Mesenteric fat pad (tissue), 1 donor: ENCODE measurements around the gene RFWD3. TPM values are rescaled to one million over a fixed set of nuclear protein-coding genes. Genes with fewer than 3 reads are reported as not detected.

Experiments used
- DNase-seq: peaks from one replicate; pipeline ENCODE4 v3.0.0-alpha.2; 2020; ENCODE audit warnings: low spot score
- total RNA-seq: library from RNA; stranded (reverse); fragmentation: NEBNext Ultra II Directional; extraction: Animal tissue kit (Norgen Biotek cat#: 25700); gene quantifications from one replicate; pipeline ENCODE4 v1.2.1, GENCODE V29; 2021
- donor health status: DM: yes; HTN: yes; CAD: no.

Gene RFWD3
- total RNA-seq, 1 donor from 2014 or later = 14.7 TPM

DNA sequence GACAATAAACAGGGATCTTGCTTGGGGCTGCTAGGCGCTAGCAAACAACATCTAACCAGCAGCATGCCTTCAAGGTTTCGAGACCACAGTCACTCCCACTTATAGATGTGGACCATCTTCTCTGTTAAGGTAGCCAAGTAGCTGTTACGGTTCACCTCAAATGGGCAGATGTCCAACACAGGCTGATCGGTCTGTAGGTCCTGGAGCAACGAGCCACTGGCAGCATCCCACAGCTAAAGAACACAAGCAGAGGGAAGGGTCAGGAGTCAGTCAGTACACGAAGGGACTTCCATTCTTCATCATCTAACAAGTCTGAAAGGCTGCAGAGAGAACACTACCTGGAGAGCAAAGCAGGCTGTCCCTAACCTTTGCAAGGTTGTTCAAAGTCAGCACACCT is 42.8 kb downstream of the RFWD3 start:
- peak; percentile 39 for DNase-seq

DNA sequence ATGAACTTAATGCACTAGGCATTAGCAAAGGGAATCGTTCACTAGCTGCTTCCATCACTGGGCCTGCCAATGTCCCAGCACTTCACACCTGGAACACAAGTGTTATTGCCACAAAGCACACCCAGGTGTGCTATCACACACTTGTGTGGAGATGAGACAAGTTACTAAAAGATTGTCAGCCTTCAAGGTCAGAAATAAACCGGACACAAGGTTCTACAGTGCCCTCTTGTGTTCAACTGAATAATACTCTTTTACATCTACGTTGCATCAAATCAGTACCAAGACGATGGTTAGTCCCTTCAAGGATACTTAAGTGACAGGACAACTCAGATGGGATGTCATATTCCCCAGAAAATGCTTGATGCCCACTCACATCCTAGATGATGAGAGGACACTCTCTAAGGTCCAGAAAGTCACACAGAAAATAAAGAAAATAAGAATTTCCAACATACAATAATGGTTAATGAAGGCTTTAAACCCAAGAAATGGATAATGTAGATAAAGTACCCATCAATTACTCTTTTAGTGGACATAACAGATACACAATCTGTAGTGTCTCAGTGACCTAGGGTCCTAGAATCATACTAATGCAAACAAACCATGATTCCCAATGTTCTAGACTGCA is 43.4 kb downstream of the RFWD3 start:
- peak; percentile 43 for DNase-seq

DNA sequence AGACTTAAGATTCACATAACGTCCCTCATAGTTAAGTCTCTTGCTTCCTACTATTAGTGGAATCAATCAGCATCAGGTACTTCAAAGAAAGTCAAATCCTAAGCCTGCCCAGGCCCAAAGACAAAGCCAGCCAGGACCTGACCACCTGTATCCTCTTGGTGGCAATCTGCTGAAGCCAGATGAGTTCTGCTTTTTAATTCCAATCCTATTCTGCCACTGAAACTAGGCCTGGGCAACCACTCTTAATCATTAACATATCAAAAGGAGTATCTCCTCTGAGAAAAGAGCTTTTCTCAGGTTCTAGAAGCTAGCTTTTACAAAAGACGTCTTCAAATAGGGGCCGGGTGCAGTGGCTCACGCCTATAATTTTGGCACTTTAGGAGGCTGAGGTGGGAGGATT is 44.7 kb downstream of the RFWD3 start:
- peak; percentile 26 for DNase-seq

DNA sequence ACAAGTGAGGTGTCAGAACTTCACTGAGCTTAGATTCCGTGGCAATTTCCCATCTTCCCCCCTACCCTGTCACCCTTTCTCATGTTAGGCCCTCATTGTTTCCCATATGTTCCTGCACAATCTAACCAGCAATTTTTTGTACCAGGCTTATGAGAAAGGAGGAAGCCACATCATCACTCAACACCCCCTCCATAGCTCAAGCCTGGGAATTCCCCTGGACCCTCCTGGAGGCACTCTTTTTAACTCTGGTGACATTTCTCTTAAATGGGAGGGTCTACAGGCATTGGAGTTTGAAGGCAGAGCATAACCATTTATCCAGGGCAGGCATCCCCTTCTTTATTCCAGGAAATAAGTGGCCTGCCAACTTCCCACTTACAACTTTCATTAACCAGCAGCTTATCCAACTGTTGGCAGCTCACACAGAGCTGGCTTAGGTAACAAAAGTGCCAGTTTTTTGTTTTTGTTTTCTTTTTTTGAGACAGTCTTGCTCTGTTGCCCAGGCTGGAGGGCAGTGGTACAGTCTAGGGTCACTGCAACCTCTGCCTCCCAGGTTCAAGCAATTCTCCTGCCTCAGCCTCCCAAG is 49.4 kb downstream of the RFWD3 start:
- DNase-seq = no peak

DNA sequence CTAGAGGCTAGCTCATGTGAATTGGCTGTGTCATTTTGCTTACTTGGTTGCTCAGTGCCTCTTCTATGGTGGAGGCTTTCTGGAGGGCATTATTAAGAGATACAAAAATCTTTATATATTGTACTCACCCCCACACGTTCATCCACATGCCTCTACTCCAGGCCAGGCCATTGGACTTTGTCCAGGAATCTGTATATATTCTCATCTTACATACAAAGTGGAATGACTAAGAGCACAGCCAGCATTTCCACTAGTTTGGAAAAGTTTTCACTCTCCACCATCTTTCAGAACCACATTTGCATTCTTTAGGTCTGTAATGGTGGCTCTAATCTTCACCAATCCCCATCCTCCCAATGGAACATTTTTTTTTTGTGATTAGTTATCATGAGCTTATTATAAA is 55.0 kb downstream of the RFWD3 start:
- no peak for DNase-seq

DNA sequence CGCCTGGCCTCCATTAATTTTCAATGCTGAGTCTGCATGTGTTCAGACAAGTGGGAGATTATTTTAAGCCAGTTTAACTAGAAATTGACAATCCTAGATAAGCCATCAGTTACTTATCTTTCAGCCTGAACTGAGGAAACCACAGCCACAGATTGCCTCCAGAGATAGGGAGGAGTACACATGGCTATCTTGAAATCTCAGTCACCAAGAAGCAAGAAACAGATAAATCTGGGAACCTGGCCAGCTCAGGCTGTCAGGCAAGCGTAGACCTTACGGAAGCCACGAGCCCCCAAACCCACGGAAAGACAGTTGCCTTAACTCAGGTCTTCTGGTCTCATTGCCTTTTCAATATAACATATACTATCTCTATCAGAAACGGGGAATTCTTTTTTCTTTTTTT is 57.7 kb downstream of the RFWD3 start:
- DNase-seq = peak; percentile 20

DNA sequence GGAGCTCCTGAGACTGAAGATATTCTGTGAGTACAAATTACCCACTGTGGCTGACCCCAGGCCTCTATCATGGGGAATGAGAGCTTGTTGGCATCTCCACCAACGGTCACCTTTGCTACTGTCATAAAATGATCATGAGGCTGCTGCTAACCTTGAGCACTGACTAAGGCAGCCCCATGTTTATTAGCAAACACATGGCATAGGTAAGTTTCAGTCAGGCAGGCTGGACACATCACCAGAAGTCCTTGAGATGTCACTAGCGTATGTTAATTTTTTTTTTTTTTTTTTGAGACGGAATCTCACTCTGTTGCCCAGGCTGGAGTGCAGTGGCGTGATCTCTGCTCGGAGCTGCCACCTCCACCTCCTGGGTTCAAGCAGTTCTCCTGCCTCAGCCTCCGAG is 58.3 kb downstream of the RFWD3 start:
- peak; percentile 68 for DNase-seq

GRCh38 chr16:74607962-74608356 is 58.7 kb downstream of the RFWD3 start:
- peak; percentile 24 for DNase-seq

GRCh38 chr16:74607310-74607961 is 59.2 kb downstream of the RFWD3 start:
- no peak for DNase-seq

DNA sequence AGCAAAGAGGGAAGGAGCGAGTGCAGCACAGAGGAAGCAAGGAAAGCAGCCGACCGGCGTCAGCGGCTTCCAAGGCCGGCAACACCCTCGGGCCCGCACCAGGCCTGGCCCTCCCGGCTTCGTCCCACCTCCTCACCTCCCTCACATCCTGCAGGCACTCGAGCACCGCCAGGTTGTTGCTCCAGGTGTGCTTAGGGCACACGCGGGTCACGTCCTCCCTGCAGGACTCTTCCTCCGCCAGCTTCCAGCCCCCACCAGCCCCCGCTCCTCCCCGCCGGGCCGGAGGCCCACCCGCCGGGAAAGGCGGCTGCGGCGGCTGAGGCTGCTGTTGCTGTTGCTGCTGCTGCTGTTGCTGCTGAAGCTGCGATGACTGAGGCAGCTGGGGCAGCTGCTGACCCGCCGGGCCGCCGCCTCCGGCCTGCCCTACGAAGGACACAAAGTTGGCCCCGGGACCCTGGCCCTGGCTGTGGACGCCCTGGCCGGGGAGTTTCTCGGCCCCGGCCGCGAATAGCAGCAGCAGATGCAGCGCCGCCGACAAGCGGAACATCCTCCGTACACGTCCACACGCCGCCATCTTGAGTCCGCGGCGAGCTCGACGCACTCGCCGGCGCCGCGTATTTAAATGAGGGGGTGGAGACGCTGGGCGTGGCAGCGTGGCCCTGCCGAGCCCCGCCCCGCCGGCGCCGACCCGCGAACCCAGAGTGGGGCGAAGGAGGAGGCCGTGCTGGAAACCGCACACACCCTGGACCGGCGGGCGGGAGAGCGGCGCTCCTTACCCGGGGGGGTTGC is 60.0 kb downstream of the RFWD3 start, which contains the start of gene GLG1:
GLG1 (minus strand) TSS at position 594 of the 789 bp plus-strand sequence; CDS start at position 574, 20 bp downstream.
- DNase-seq = peak; percentile 96

DNA sequence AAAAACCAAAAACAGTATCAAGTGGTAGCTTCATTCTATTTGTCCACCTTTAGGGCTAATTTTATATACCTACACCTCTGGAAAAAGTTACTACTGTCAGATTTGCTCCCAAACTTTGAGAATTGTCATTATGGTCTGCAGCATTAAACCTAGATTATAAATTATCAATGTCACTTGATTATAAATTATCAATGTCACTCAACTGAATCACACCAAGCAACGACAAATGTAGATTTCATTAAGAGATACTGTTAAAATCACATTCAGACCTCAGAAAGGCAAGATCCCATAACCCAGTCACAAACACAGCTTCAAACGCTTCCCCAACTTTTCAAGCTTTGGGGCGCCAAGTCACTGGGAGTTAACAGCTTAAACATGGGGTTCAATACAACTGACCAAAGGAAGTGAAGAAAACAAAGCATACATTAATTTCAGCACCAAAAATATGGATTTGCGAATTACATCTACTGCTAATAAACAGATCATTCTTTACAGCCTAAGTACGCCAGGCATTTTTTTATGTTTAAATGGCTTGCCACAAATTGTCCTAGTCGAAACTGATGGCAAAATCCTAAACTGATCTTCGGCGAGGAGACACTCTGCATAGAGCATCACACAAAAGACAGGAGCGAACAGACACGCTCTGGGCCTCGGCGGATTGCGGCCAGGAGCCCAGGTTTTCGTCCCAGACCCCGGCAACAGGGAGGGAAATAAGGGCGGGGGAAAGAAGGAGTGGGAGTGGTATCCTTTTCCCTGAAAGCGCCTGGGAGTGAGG is 60.7 kb downstream of the RFWD3 start:
- DNase-seq = peak; percentile 14

DNA sequence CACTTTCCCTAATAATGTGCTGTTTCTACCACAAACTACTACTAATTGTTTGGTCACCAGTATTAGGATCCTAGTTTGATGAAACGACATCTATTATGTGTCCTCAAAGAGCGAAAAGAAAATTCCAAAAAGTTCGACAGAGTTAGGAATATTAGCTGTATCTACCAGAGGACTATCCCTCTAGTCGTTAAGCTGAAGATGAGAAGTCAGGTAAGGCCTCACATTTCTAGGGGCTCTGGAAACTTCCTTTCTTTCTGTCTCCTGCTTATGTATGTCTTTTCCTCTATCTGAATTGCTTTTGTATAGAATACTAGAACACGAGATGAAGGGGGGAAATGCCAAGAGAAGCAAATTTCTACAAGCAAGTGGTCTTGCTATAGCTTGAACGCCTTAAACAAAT is 61.3 kb downstream of the RFWD3 start:
- DNase-seq = no peak

- no peak for DNase-seq
Measured at GRCh38 chr16:74603848-74604247, 62.8 kb downstream of the RFWD3 start.

- DNase-seq = no peak
Measured at GRCh38 chr16:74601126-74601871, 65.4 kb downstream of the RFWD3 start.

DNA sequence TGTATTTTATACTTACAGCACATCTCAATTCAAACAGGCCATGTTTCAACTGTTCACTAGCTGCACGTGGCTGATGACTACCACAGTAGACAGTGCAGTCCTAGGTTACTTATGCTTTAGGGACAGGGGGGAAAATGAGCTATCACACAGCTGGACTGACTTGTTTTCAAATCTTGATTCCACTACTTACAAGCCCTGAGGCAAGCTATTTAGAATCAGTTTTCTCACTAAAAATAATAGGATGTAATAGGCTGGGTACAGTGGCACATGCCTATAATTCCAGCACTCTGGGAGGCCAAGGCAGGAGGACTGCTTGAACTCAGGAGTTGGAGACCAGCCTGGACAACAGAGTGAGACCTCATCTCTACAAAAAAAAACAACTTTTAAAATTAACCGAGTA is 70.1 kb downstream of the RFWD3 start:
- no peak for DNase-seq

GRCh38 chr16:74592847-74593246 is 73.8 kb downstream of the RFWD3 start:
- DNase-seq = no peak

DNA sequence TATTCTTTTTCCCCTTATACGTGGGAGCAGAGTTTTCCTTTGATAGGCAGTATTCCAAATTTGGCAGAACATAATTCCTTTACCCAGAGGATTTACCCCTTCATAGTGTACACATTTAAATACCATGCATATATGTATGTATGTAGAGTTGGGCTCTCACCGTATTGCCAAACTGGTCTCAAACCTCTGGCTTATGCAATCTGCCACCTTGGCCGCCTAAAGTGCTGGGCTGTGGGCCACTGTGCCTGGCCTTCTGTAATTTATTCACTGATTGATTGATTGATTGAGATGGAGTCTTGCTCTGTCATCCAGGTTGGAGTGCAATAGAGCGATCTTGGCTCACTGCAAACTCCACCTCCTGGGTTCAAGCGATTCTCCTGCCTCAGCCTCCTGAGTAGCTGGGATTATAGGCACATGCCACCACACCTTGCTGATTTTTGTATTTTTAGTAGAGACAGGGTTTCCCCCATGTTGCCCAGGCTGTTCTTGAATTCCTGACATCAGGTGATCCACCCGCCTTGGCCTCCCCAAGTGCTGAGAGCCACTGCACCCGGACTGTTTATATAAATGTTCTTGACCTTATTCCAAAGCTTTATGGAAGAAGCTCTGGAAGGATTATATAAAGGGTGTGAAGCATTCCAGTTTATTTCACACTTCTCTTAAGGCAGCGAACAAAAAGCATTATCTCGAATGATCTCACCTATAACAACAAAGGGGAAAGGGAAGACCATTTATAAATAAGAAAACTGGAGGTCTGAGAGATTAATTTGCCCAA is 74.6 kb downstream of the RFWD3 start:
- DNase-seq = peak; percentile 45

DNA sequence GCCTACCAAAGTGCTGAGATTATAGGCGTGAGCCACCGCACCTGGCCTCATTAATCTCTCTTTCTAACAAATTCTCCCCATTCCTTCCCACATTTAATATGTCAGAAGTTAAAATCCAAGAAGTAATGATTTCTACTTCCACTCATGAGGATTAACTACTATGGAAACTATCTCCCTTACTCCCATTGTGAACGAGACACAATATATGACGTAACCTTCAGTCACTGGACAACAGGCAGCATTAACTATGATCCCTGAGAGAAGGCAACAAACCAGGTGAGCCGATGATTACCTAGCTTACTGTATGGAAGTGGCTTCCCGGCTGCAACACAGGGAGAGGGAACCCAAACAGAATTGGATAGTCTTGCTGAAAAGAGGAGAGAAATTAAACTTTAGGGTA is 79.7 kb downstream of the RFWD3 start:
- no peak for DNase-seq

DNA sequence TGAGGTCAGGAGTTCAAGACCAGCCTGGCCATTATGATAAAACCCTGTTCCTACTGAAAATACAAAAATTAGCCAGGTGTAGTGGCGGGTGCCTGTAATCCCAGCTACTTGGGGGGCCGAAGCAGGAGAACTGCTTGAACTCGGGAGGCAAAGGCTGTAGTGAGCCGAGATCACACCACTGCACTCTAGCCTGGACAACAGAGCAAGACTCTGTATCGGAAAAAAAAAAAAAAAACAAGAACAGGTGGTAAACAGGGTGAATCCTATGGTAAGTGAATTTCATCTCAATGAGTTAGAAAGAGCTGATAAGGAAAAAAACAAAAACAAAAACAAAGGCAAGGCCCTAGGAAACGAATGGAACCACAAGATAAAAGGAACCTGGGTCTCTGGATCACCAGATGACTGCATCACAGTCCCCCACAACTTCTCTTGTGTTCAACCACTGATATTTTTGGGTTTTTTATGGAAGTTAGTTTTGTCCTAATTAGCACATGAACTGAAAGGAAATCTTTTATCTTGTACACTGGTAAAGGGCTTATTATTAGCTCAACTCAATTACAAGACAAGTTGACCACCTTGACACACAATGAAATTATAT is 80.7 kb downstream of the RFWD3 start:
- DNase-seq = no peak
